Measurements from ENCODE around the gene PALMD. TPM values are rescaled to one million over a fixed set of nuclear protein-coding genes. Genes with fewer than 3 reads are reported as not detected.

PALMD gene
- total and polyA plus RNA-seq, 2 donors from 2014 or later: 10.1 to 25.2 TPM

DNA sequence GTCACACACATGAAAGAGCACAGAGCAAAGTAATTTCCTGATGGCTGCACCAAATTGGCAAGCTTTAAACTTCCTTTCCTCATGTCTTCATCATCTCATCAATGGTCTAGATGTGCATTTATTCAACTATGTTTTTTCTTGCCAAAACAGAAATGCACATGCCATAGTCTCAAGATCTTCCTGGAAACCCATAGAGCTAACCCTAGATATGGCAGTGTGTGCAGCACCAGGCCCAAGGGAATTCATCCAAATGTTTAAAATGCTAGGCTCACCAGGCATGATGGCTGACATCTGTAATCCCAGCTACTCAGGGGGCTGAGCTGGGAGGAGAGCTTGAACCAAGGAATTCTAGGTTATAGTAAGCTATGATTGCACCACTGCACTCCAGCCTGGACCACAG lies 31.2 kb upstream of the PALMD start:
- Histone ChIP-seq H3K36me3 (ENCODE audit: control insufficient read depth in 2 of 3, insufficient read depth in 3 of 3, low read length in 3 of 3) (no peaks in the 10 kb centered on the region), H3K9me3 (ENCODE audit: control insufficient read depth in 2 of 3, insufficient read depth in 1 of 3, low read length in 3 of 3) (no peaks in the 10 kb centered on the region), H3K27ac (ENCODE audit: low read depth in 2 of 2, low read length in 2 of 2) (no peak overlapping the region), H3K9ac (ENCODE audit: low read length in 3 of 3) (no peak overlapping the region), H3K4me1 (ENCODE audit: control insufficient read depth in 2 of 3, insufficient read depth in 2 of 3, low read depth in 1 of 3, low read length in 3 of 3) (no peaks in the 10 kb centered on the region), H3K27me3 (ENCODE audit: control insufficient read depth, insufficient read depth, low read length) (no peaks in the 10 kb centered on the region), H3K4me3 (ENCODE audit: low read length in 3 of 3) (no peak overlapping the region)
- intact Hi-C loops (cut with DNase I): no loop called here
- TF ChIP-seq, protein P1, sequence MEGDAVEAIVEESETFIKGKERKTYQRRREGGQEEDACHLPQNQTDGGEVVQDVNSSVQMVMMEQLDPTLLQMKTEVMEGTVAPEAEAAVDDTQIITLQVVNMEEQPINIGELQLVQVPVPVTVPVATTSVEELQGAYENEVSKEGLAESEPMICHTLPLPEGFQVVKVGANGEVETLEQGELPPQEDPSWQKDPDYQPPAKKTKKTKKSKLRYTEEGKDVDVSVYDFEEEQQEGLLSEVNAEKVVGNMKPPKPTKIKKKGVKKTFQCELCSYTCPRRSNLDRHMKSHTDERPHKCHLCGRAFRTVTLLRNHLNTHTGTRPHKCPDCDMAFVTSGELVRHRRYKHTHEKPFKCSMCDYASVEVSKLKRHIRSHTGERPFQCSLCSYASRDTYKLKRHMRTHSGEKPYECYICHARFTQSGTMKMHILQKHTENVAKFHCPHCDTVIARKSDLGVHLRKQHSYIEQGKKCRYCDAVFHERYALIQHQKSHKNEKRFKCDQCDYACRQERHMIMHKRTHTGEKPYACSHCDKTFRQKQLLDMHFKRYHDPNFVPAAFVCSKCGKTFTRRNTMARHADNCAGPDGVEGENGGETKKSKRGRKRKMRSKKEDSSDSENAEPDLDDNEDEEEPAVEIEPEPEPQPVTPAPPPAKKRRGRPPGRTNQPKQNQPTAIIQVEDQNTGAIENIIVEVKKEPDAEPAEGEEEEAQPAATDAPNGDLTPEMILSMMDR (IDR thresholded peaks at IDR 0.05; ENCODE audit: borderline replicate concordance, extremely low read depth, insufficient read depth): no peak
- FAIRE-seq (no peak), DNase-seq (no peak)

DNA sequence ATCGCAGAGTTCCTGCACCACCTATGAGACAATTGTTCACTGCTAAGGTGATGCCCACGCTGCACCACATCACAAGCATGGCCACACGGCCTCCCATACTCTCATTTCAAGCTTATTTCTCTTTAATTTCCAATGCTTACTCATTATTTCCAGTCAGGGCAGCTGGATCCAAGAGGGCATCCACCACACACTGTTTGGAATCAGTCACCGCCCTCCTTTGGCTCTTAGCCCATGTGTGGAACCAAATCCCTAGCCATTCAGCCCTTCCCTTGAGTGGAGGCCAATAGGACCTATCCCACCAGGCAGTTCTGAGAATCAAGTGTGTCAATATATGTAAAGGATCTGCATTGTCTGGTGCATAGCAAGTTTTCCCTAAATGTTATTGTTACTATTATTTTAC lies 26.3 kb upstream of the PALMD start:
- intact Hi-C loops (cut with DNase I): no loop called here
- no peaks in the 10 kb centered on the region for H3K27me3 ChIP-seq (ENCODE audit: control insufficient read depth, insufficient read depth, low read length)
- no peak overlapping the region for H3K27ac ChIP-seq (ENCODE audit: low read depth in 2 of 2, low read length in 2 of 2)
- DNase-seq: no peak
- no peaks in the 10 kb centered on the region for H3K36me3 ChIP-seq (ENCODE audit: control insufficient read depth in 2 of 3, insufficient read depth in 3 of 3, low read length in 3 of 3)
- no peak overlapping the region for H3K4me3 ChIP-seq (ENCODE audit: low read length in 3 of 3)
- H3K9ac ChIP-seq (ENCODE audit: low read length in 3 of 3): no peak overlapping the region
- no peaks in the 10 kb centered on the region for H3K9me3 ChIP-seq (ENCODE audit: control insufficient read depth in 2 of 3, insufficient read depth in 1 of 3, low read length in 3 of 3)
- TF ChIP-seq, protein P1 (IDR thresholded peaks at IDR 0.05; ENCODE audit: borderline replicate concordance, extremely low read depth, insufficient read depth): no peak
- H3K4me1 ChIP-seq (ENCODE audit: control insufficient read depth in 2 of 3, insufficient read depth in 2 of 3, low read depth in 1 of 3, low read length in 3 of 3): no peaks in the 10 kb centered on the region
- FAIRE-seq: no peak

DNA sequence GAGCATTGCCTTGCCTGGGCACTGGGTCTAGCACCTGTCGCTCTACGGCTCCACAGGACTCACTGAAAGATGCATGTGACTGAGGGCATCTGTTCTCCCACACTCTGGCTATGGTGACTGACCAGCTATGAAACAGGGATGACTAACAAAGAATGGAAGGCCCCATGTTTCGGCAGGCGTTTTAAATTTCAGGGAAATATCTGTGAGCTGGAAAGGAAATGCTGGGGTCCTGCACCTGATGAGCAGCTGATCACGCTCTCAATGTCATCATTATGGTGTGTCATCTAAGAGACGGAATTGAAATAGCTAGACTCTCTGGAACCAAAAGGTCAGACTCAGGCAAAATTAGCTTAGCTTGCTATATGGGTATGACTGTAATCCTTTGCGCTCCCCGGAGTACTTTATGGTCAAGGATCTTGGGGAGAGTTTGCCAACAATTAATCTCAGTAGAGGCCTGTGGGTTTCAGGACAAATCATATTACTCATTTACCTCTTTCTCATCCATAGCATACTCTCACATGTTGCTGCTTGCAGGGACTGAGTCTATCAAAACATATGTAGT lies 24.5 kb upstream of the PALMD start:
- H3K9ac ChIP-seq (ENCODE audit: low read length in 3 of 3): no peak overlapping the region
- H3K27ac ChIP-seq (ENCODE audit: low read depth in 2 of 2, low read length in 2 of 2): no peak overlapping the region
- no peaks in the 10 kb centered on the region for H3K4me1 ChIP-seq (ENCODE audit: control insufficient read depth in 2 of 3, insufficient read depth in 2 of 3, low read depth in 1 of 3, low read length in 3 of 3)
- TF ChIP-seq, protein P1 (IDR thresholded peaks at IDR 0.05; ENCODE audit: borderline replicate concordance, extremely low read depth, insufficient read depth): no peak
- FAIRE-seq: no peak
- intact Hi-C loops (cut with DNase I): no loop called here
- no peaks in the 10 kb centered on the region for H3K9me3 ChIP-seq (ENCODE audit: control insufficient read depth in 2 of 3, insufficient read depth in 1 of 3, low read length in 3 of 3)
- no peak overlapping the region for H3K4me3 ChIP-seq (ENCODE audit: low read length in 3 of 3)
- no peaks in the 10 kb centered on the region for H3K36me3 ChIP-seq (ENCODE audit: control insufficient read depth in 2 of 3, insufficient read depth in 3 of 3, low read length in 3 of 3)
- no peaks in the 10 kb centered on the region for H3K27me3 ChIP-seq (ENCODE audit: control insufficient read depth, insufficient read depth, low read length)
- peak in 1 of 5 donors; percentile 7 for DNase-seq
